PC-3 (cell line): Measurements from ENCODE around the gene NPR3. TPM values are rescaled to one million over a fixed set of nuclear protein-coding genes. Genes with fewer than 3 reads are reported as not detected.
A peak's percentile ranks its signal among the peaks of the same experiment; 100 is the strongest.

Source experiments
- ATAC-seq: fragments of 200-7000 bp; cut with Tn5 transposase; 2 replicates; pipeline ENCODE4 v1.9.1; 2020; ENCODE audit warnings: mild to moderate bottlenecking, moderate library complexity
- BruUV-seq: library from RNA; stranded (reverse); fragments of 400-500 nt; replicated peaks from 2 replicates; lab custom pipeline; 2021; lab: Mats Ljungman, UMichigan
- CTCF ChIA-PET: fragments of 300-600 bp; sonication (Branson Sonifier 250); formaldehyde crosslinking; loops from one replicate; lab custom pipeline; 2022; ENCODE audit warnings: antibody characterized with exemption; lab: Charles Lee
- POLR2A ChIA-PET: fragments of 300-600 bp; sonication (Branson Sonifier 250); formaldehyde crosslinking; loops from one replicate; lab custom pipeline; 2022; ENCODE audit warnings: antibody characterized with exemption; ENCODE audit not compliant: unreplicated experiment; lab: Charles Lee
- DNase-seq: peaks from one replicate; pipeline ENCODE4 v3.0.0-alpha.2; 2015
- H2AFZ ChIP-seq: fragments of 300-600 bp; sonication (generic); 2 replicates; pipeline ENCODE4 v1.6.0; 2016; ENCODE audit warnings: antibody characterized with exemption, low read length
- H3F3A ChIP-seq: fragments of 300-600 bp; sonication (generic); one replicate; pipeline ENCODE4 v1.6.0; 2017; ENCODE audit warnings: antibody characterized with exemption, low read length, control low read depth, mild to moderate bottlenecking; ENCODE audit not compliant: unreplicated experiment
- H3K27ac ChIP-seq: fragments of 300-600 bp; sonication (generic); 2 replicates; pipeline ENCODE4 v1.5.1; 2016; ENCODE audit warnings: mild to moderate bottlenecking, low read length
- H3K27me3 ChIP-seq: fragments of 300-600 bp; sonication (generic); 2 replicates; pipeline ENCODE4 v1.6.1; 2016; ENCODE audit warnings: low read length, mixed read lengths
- H3K36me3 ChIP-seq: fragments of 300-600 bp; sonication (generic); 2 replicates; pipeline ENCODE4 v1.6.1; 2016; ENCODE audit warnings: low read depth, mixed run types, low read length, mixed read lengths
- H3K4me1 ChIP-seq: fragments of 300-600 bp; sonication (generic); 2 replicates; pipeline ENCODE4 v1.5.1; 2016; ENCODE audit warnings: low read length; ENCODE audit not compliant: insufficient read depth
- H3K4me2 ChIP-seq: fragments of 300-600 bp; sonication (generic); 2 replicates; pipeline ENCODE4 v1.6.0; 2016; ENCODE audit warnings: low read length
- H3K4me3 ChIP-seq: fragments of 300-600 bp; sonication (generic); 2 replicates; pipeline ENCODE4 v1.5.1; 2016; ENCODE audit warnings: mild to moderate bottlenecking, low read length, mixed read lengths
- H3K79me2 ChIP-seq: fragments of 300-600 bp; sonication (generic); 2 replicates; pipeline ENCODE4 v1.6.1; 2017; ENCODE audit warnings: low read length, mixed read lengths
- H3K9ac ChIP-seq: fragments of 300-600 bp; sonication (generic); 2 replicates; pipeline ENCODE4 v1.6.0; 2016; ENCODE audit warnings: mild to moderate bottlenecking, low read length
- H3K9me2 ChIP-seq: fragments of 300-600 bp; sonication (generic); replicated peaks from 2 replicates; pipeline ENCODE4 v1.6.1; 2016; ENCODE audit warnings: mixed run types, low read length, mixed read lengths
- H3K9me3 ChIP-seq: fragments of 300-600 bp; sonication (generic); 2 replicates; pipeline ENCODE4 v1.6.1; 2016; ENCODE audit warnings: low read length, mixed read lengths
- H4K20me1 ChIP-seq: fragments of 300-600 bp; sonication (generic); 2 replicates; pipeline ENCODE4 v1.6.1; 2016; ENCODE audit warnings: low read length, mixed read lengths
- CTCF ChIP-seq: fragments of 300-600 bp; sonication (generic); conservative IDR thresholded peaks from 2 replicates; pipeline ENCODE4 v1.5.1; 2017; ENCODE audit warnings: antibody characterized with exemption, low read depth, mild to moderate bottlenecking, low read length
- EZH2 ChIP-seq: fragments of 300-600 bp; sonication (generic); IDR thresholded peaks from one replicate; pipeline ENCODE4 v1.6.1; 2017; ENCODE audit warnings: antibody characterized with exemption, mild to moderate bottlenecking, low read length; ENCODE audit not compliant: unreplicated experiment
- EZH2phosphoT487 ChIP-seq: fragments of 300-600 bp; sonication (generic); IDR thresholded peaks from 2 replicates; pipeline ENCODE4 v1.6.1; 2018; ENCODE audit warnings: mild to moderate bottlenecking, antibody characterized with exemption, low read length, borderline replicate concordance
- intact Hi-C: fragments of 100-400 bp; cut with micrococcal nuclease; formaldehyde crosslinking; loops from 2 replicates; pipeline ENCODE4 v1.9.0; 2023
- total RNA-seq: library from RNA; depleted of rRNA; stranded (reverse); fragments of >200 nt; gene quantifications from 2 replicates; pipeline ENCODE4 v1.2.3, GENCODE V29; 2014

Gene NPR3
- total RNA-seq, 1 experiment from 2014 or later = 3.9 TPM

GRCh38 chr5:32783661-32784060, 72.5 kb downstream of the NPR3 start:
- H3K9me3 ChIP-seq = no peaks in the 10 kb centered on the region
- CTCF ChIA-PET = no interaction called here
- TF ChIP-seq EZH2 = no peak
- TF ChIP-seq EZH2phosphoT487 = no peak
- TF ChIP-seq CTCF = no peak
- no peaks in the 10 kb centered on the region for H3K9me2 ChIP-seq
- peaks cover 16% of the 10 kb centered on the region for H3K4me1 ChIP-seq
- no peaks in the 10 kb centered on the region for H3K36me3 ChIP-seq
- no peak overlapping the region for H3K27ac ChIP-seq
- ATAC-seq (no peak), DNase-seq (no peak)
- no peak overlapping the region for H2AFZ ChIP-seq
- intact Hi-C loops = no loop called here
- no peaks in the 10 kb centered on the region for H3K79me2 ChIP-seq
- POLR2A ChIA-PET = no interaction called here
- BruUV-seq = no TSS peak
- no peaks in the 10 kb centered on the region for H3K27me3 ChIP-seq
- H4K20me1 ChIP-seq = no peaks in the 10 kb centered on the region
- no peak overlapping the region for H3K4me2 ChIP-seq
- H3K4me3 ChIP-seq = no peak overlapping the region
- no peak overlapping the region for H3K9ac ChIP-seq
- H3F3A ChIP-seq = no peaks in the 10 kb centered on the region

GRCh38 chr5:32785611-32786254, 74.6 kb downstream of the NPR3 start:
- DNase-seq (peak; percentile 73), ATAC-seq (peak; percentile 29)
- no peaks in the 10 kb centered on the region for H4K20me1 ChIP-seq
- no peaks in the 10 kb centered on the region for H3K27me3 ChIP-seq
- no peaks in the 10 kb centered on the region for H3K9me2 ChIP-seq
- CTCF ChIA-PET = no interaction called here
- no peaks in the 10 kb centered on the region for H3K79me2 ChIP-seq
- peak overlapping the region; percentile 20; the same call in 1 of the 2 replicates for H3K9ac ChIP-seq
- no peaks in the 10 kb centered on the region for H3K36me3 ChIP-seq
- H3K4me3 ChIP-seq = no peak overlapping the region
- peak overlapping the region; percentile 17; the same call in 1 of the 2 replicates for H3K4me2 ChIP-seq
- no TSS peak for BruUV-seq
- H3K27ac ChIP-seq = peak overlapping the region; percentile 69
- no peaks in the 10 kb centered on the region for H3K9me3 ChIP-seq
- peaks cover 20% of the 10 kb centered on the region for H3K4me1 ChIP-seq
- no peak overlapping the region for H2AFZ ChIP-seq
- intact Hi-C loops = no loop called here
- no peak for TF ChIP-seq EZH2
- no peak for TF ChIP-seq CTCF
- TF ChIP-seq EZH2phosphoT487 = no peak
- H3F3A ChIP-seq = no peaks in the 10 kb centered on the region
- POLR2A ChIA-PET = no interaction called here

GRCh38 chr5:32786311-32786710, 75.2 kb downstream of the NPR3 start:
- DNase-seq (no peak), ATAC-seq (no peak)
- ChIA-PET CTCF (no interaction called here), POLR2A (no interaction called here)
- Histone ChIP-seq H3K4me1 (peaks cover 26% of the 10 kb centered on the region), H3K9ac (no peak overlapping the region), H3K27ac (peak overlapping the region; percentile 69), H3K36me3 (no peaks in the 10 kb centered on the region), H4K20me1 (no peaks in the 10 kb centered on the region), H2AFZ (no peak overlapping the region), H3K4me3 (no peak overlapping the region), H3K27me3 (no peaks in the 10 kb centered on the region), H3K4me2 (0 out of 2 replicates have a peak overlapping the region, but pooled peaks have one; percentile 17), H3F3A (no peaks in the 10 kb centered on the region), H3K9me3 (no peaks in the 10 kb centered on the region), H3K9me2 (no peaks in the 10 kb centered on the region), H3K79me2 (no peaks in the 10 kb centered on the region)
- TF ChIP-seq CTCF (no peak), EZH2phosphoT487 (no peak), EZH2 (no peak)
- BruUV-seq = no TSS peak
- intact Hi-C loops = no loop called here
